Measurements from ENCODE around the gene TASP1. TPM values are rescaled to one million over a fixed set of nuclear protein-coding genes. Genes with fewer than 3 reads are reported as not detected.

Gene TASP1
- total and polyA plus RNA-seq, 2 donors (not counting 3 experiments of a cell fraction or from before 2014, with no cell fraction given) = 3.5 to 8.9 TPM

- FAIRE-seq (no peak), DNase-seq (ENCODE audit: low read depth, low spot score) (no peak)
- no peaks in the 10 kb centered on the region for H3K9me3 ChIP-seq (replicated peaks; ENCODE audit: control insufficient read depth, insufficient read depth, low read length)
- H3K4me2 ChIP-seq (ENCODE audit: insufficient read depth, low read length) = no peak overlapping the region
- H4K20me1 ChIP-seq (replicated peaks; ENCODE audit: control insufficient read depth, extremely low read depth, insufficient read depth, low read length) = no peaks in the 10 kb centered on the region
- no peak overlapping the region for H2AFZ ChIP-seq (ENCODE audit: low read depth, low read length)
- no peaks in the 10 kb centered on the region for H3K79me2 ChIP-seq (ENCODE audit: control insufficient read depth, insufficient read depth, low read length)
- no peaks in the 10 kb centered on the region for H3K9me1 ChIP-seq (replicated peaks; ENCODE audit: control insufficient read depth, extremely low read depth, insufficient read depth, low read length)
- intact Hi-C loops (cut with micrococcal nuclease) (no loop called here), dilution Hi-C loops (cut with MboI; ENCODE audit: extremely low pct_ligation_motif_present, low sequenced_read_pairs) (no loop called here)
- H3K4me1 ChIP-seq (ENCODE audit: control insufficient read depth, extremely low read depth, insufficient read depth, low read length) = no peaks in the 10 kb centered on the region
- H3K27ac ChIP-seq (ENCODE audit: insufficient read depth, low read depth, low read length) = no peak overlapping the region
- no peaks in the 10 kb centered on the region for H3K36me3 ChIP-seq (ENCODE audit: control insufficient read depth in 2 of 2, extremely low read depth in 1 of 2, insufficient read depth in 2 of 2, low read length in 2 of 2)
- no peak overlapping the region for H3K4me3 ChIP-seq (replicated peaks in 1 of 3; ENCODE audit: insufficient read depth in 1 of 3, low read depth in 1 of 3, low read length in 3 of 3)
- peaks cover 0 to under 1% of the 10 kb centered on the region in 2 experiments for H3K27me3 ChIP-seq (ENCODE audit: control insufficient read depth in 2 of 2, insufficient read depth in 2 of 2, low read length in 2 of 2)
- BruUV-seq (replicated peaks) = no TSS peak
- POLR2A ChIA-PET = no interaction called here
- CTCF ChIA-PET = no interaction called here
- no peak overlapping the region for H3K9ac ChIP-seq (replicated peaks; ENCODE audit: extremely low read depth, insufficient read depth, low read length)
- TF ChIP-seq, protein P1, sequence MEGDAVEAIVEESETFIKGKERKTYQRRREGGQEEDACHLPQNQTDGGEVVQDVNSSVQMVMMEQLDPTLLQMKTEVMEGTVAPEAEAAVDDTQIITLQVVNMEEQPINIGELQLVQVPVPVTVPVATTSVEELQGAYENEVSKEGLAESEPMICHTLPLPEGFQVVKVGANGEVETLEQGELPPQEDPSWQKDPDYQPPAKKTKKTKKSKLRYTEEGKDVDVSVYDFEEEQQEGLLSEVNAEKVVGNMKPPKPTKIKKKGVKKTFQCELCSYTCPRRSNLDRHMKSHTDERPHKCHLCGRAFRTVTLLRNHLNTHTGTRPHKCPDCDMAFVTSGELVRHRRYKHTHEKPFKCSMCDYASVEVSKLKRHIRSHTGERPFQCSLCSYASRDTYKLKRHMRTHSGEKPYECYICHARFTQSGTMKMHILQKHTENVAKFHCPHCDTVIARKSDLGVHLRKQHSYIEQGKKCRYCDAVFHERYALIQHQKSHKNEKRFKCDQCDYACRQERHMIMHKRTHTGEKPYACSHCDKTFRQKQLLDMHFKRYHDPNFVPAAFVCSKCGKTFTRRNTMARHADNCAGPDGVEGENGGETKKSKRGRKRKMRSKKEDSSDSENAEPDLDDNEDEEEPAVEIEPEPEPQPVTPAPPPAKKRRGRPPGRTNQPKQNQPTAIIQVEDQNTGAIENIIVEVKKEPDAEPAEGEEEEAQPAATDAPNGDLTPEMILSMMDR (IDR thresholded peaks at IDR 0.05; ENCODE audit: extremely low read depth in 1 of 2, insufficient read depth in 1 of 2, low read depth in 1 of 2, low read length in 2 of 2) = no peak
- TF ChIP-seq EZH2 (IDR thresholded peaks at IDR 0.05; ENCODE audit: borderline replicate concordance, low read depth, low read length, severe bottlenecking) = no peak
- TF ChIP-seq MYC (IDR thresholded peaks at IDR 0.05; ENCODE audit: low read depth, low read length) = no peak
- TF ChIP-seq POLR2A (IDR thresholded peaks at IDR 0.05; ENCODE audit: low read depth, low read length) = no peak
- no peak for TF ChIP-seq POLR2AphosphoS5 (IDR thresholded peaks at IDR 0.05; ENCODE audit: insufficient read depth, low read depth, low read length)
- TF ChIP-seq JUN (IDR thresholded peaks at IDR 0.05; ENCODE audit: borderline replicate concordance, insufficient read depth, insufficient read length, low read depth) = no peak
- TF ChIP-seq GATA2 (IDR thresholded peaks at IDR 0.05; ENCODE audit: insufficient read depth, insufficient read length, low read depth, low read length) = no peak
- TF ChIP-seq FOS (IDR thresholded peaks at IDR 0.05; ENCODE audit: borderline replicate concordance, insufficient read depth, low read length) = no peak
- TF ChIP-seq, protein P2, sequence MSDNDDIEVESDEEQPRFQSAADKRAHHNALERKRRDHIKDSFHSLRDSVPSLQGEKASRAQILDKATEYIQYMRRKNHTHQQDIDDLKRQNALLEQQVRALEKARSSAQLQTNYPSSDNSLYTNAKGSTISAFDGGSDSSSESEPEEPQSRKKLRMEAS (IDR thresholded peaks at IDR 0.05; ENCODE audit: insufficient read depth, insufficient read length) = no peak
Observed at GRCh38 chr20:13676682-13677081, 38.0 kb upstream of the TASP1 start.

Data from endothelial cell of umbilical vein (primary cell).